Fibroblast of the aortic adventitia (primary cell): ENCODE measurements around the gene ADCY2. TPM values are rescaled to one million over a fixed set of nuclear protein-coding genes. Genes with fewer than 3 reads are reported as not detected.

Experiments
- DNase-seq: peaks from one replicate; pipeline ENCODE4 v3.0.0-alpha.2; 2010; ENCODE audit warnings: low read depth
- H3K4me3 ChIP-seq: 2 replicates; pipeline ENCODE4 v1.5.1; 2011; ENCODE audit warnings: low read depth, mild to moderate bottlenecking, control low read depth, low read length, moderate library complexity
- total RNA-seq: library from RNA; depleted of rRNA; stranded (reverse); fragments of >200 nt; gene quantifications from 2 replicates; pipeline ENCODE4 v1.2.3, GENCODE V29; 2012; ENCODE audit warnings: low replicate concordance
- TF ChIP-seq, protein P1 (sequence below): IDR thresholded peaks from 2 replicates; pipeline ENCODE4 v1.5.1; 2011; ENCODE audit warnings: mild to moderate bottlenecking, low read length, control low read depth, inconsistent platforms; ENCODE audit not compliant: insufficient read depth

The ADCY2 gene
- total RNA-seq, 1 donor, result 0.09 TPM

DNA sequence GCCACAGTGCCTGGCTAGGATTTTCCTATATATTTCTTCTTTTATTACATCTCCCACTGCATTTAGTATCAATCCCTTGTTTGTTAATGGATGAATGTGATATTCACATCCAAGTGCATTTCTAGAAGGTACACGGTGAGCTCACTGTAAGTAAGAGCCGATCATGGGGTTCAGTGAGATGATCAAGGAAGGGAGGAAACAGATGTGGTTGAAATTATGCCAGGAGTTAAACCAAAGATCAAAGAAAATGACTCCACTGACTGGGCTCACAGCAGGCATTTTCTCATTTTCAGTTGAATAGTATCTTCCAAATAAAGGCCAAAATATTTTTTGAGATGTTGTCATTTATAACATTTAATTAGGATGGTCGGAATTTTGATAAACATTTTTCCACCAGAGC is 357.2 kb downstream of the ADCY2 start:
- DNase-seq, result no peak
- TF ChIP-seq, protein P1, sequence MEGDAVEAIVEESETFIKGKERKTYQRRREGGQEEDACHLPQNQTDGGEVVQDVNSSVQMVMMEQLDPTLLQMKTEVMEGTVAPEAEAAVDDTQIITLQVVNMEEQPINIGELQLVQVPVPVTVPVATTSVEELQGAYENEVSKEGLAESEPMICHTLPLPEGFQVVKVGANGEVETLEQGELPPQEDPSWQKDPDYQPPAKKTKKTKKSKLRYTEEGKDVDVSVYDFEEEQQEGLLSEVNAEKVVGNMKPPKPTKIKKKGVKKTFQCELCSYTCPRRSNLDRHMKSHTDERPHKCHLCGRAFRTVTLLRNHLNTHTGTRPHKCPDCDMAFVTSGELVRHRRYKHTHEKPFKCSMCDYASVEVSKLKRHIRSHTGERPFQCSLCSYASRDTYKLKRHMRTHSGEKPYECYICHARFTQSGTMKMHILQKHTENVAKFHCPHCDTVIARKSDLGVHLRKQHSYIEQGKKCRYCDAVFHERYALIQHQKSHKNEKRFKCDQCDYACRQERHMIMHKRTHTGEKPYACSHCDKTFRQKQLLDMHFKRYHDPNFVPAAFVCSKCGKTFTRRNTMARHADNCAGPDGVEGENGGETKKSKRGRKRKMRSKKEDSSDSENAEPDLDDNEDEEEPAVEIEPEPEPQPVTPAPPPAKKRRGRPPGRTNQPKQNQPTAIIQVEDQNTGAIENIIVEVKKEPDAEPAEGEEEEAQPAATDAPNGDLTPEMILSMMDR, result no peak
- no peak overlapping the region for H3K4me3 ChIP-seq

DNA sequence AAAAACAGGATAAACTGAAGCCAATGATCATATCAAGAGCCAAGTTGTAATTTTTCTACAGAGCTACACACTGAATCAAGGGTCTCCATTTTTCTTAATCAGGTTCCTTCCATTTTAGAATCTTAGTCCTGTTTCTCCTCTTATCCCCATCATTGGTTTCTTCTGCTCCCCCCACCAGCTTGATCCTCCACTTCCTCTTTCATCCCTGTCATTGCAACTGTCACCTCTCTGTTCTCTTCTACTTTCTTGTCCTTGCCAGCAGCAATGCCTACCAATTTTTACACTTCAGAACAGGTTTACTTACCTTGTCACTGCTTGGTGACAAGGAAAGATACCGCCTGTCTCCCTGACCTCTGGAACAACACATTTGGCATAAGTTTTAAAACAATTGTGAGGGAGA is 357.7 kb downstream of the ADCY2 start:
- DNase-seq, result no peak
- TF ChIP-seq, protein P1, result no peak
- H3K4me3 ChIP-seq, result no peak overlapping the region

DNA sequence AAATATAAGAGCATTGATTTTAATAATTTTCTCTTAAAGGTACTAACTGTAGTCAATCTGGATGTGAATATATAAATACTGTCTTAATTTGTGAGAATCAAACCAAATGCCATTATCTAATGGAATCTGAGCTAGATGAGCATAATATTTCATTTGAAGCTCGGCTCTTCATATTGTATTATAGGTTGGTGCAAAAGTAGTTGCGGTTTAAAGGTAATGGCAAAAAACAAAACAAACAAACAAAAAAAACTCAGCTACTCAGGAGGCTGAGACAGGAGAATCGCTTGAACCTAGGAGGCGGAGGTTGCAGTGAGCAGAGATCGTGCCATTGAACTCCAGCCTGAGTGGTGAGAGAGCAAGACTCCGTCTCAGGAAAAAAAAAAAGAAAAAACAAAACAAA is 358.6 kb downstream of the ADCY2 start:
- DNase-seq, result no peak
- TF ChIP-seq, protein P1, result no peak
- H3K4me3 ChIP-seq, result no peak overlapping the region

DNA sequence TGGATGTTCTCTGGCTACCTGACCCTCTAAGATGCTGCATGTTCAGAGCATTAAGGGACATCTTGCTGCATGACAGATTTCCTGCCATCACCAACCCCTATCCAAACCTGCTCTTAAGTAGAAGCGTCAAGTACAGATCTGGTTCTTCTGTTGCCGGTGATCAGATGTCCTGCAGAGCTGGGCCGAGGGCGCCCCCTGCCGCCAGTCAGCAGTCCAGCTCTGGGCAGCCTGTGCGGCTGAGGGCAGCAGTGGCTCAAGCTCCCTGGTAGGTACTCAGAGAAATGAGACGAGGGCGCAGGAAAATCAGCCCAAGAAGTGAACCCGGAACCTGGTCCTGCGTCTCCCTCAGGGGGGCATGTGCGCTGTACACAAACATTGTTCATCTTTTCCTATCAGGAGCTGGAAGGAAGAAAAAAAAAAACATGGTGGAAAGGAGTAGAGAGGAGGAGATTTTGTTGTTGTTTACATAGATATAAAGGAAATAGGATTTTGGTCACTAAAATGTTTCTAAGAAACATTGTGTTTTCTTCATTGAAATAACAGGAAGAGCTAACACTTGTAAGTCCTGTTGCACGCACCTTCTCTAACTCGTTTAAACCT is 359.2 kb downstream of the ADCY2 start:
- no peak overlapping the region for H3K4me3 ChIP-seq
- DNase-seq, result peak; percentile 19
- TF ChIP-seq, protein P1, result peak; percentile 66

DNA sequence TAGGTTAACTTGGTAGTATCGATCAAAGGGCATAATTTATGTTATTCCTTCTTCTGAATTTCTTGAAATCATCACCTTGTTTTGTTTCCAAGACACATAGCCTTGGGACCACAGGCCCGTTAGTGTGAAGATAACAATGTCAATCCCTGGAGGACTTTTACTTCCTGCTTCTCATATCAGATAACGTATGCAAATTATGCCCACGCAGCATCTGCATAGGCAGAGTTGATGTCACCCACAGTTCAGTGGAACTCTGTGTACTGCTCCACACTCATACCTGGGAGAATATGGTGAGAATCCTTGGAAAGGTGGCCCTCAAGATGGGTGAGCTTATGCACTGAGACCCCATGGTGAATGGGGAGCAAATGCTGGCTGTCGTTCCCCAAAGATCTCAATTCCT is 360.0 kb downstream of the ADCY2 start:
- no peak overlapping the region for H3K4me3 ChIP-seq
- no peak for DNase-seq
- TF ChIP-seq, protein P1, result no peak

DNA sequence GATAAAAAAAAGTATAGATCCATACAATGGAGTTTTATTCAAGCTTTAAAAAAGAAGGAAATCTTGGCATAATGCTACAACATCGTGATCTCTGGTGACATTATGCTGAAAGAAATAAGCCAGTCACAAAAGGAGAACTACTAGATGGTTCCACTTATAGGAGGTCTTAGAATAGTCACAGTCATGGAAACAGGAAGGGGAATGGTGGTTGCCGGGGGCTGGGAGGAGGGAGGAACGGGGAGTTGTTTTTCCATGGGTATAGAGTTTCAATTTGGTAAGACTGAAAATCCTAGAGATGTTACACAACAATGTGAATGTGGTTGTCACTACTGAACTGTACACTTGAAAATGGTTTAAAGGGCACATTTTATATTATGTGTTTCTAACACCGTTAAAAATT is 360.5 kb downstream of the ADCY2 start:
- TF ChIP-seq, protein P1, result no peak
- no peak for DNase-seq
- no peak overlapping the region for H3K4me3 ChIP-seq
